HEK293 (cell line): ENCODE results near the gene SMCHD1.

Experiments used
- CTCF ChIA-PET: fragments of 350-600 bp; formaldehyde crosslinking; extraction: SDS; loops from one replicate; lab custom pipeline; 2021; ENCODE audit warnings: antibody characterized with exemption; lab: Yijun Ruan, JAX
- POLR2A ChIA-PET: fragments of 300-600 bp; formaldehyde crosslinking; extraction: SDS; loops from one replicate; lab custom pipeline; 2020; ENCODE audit warnings: antibody characterized with exemption, inconsistent platforms; lab: Yijun Ruan, JAX
- H3K27ac ChIP-seq: fragments of 200-500 bp; sonication (Bioruptor generic); 2 replicates; pipeline ENCODE4 v1.5.1; 2014; ENCODE audit warnings: low read depth, low read length, control low read depth, inconsistent platforms; ENCODE audit errors: extremely low read depth
- H3K36me3 ChIP-seq, 2 experiments: fragments of 200-500 bp in 1 of 2; sonication (Bioruptor generic) in 1 of 2; 1 replicate in 1 of 2; 2 replicates in 1 of 2; pipeline ENCODE4 v1.5.1; 2014 to 2017; ENCODE audit warnings: inconsistent platforms in 2 of 2, low read length in 2 of 2; ENCODE audit not compliant: control insufficient read depth in 2 of 2, insufficient read depth in 1 of 2
- H3K4me1 ChIP-seq: fragments of 200-500 bp; sonication (Bioruptor generic); 2 replicates; pipeline ENCODE4 v1.5.1; 2014; ENCODE audit warnings: mild to moderate bottlenecking, low read length, inconsistent platforms; ENCODE audit not compliant: control insufficient read depth, insufficient read depth
- H3K4me3 ChIP-seq: 2 replicates; pipeline ENCODE4 v1.5.1; 2011; ENCODE audit warnings: low read depth, mild to moderate bottlenecking, control low read depth, low read length, moderate library complexity
- H3K9me3 ChIP-seq: fragments of 200-500 bp; sonication (Bioruptor generic); 2 replicates; pipeline ENCODE4 v1.5.1; 2014; ENCODE audit warnings: low read depth, low read length, inconsistent platforms; ENCODE audit not compliant: control insufficient read depth, insufficient read depth
- MZF1 ChIP-seq: fragments of 450-650 bp; formaldehyde crosslinking; IDR thresholded peaks from 2 replicates; pipeline ENCODE4 v1.5.1; 2017; ENCODE audit warnings: missing biosample characterization, missing genetic modification characterization, borderline replicate concordance
- OSR2 ChIP-seq: fragments of 450-650 bp; formaldehyde crosslinking; IDR thresholded peaks from 2 replicates; pipeline ENCODE4 v1.5.1; 2016; ENCODE audit warnings: missing biosample characterization, missing genetic modification characterization
- PRDM1 ChIP-seq: fragments of 450-650 bp; formaldehyde crosslinking; IDR thresholded peaks from 2 replicates; pipeline ENCODE4; 2016; ENCODE audit warnings: missing biosample characterization, missing genetic modification characterization
- SALL2 ChIP-seq: fragments of 450-650 bp; formaldehyde crosslinking; IDR thresholded peaks from 2 replicates; pipeline ENCODE4 v1.5.0; 2017; ENCODE audit warnings: missing biosample characterization, mild to moderate bottlenecking, missing genetic modification characterization, borderline replicate concordance
- SETDB1 ChIP-seq: IDR thresholded peaks from one replicate; pipeline ENCODE4 v1.6.1; 2017; ENCODE audit warnings: mild to moderate bottlenecking, low read length, moderate library complexity, mixed read lengths; ENCODE audit not compliant: insufficient read length
- SP2 ChIP-seq: fragments of 450-650 bp; formaldehyde crosslinking; IDR thresholded peaks from 2 replicates; pipeline ENCODE4 v1.5.1; 2016; ENCODE audit warnings: missing biosample characterization, missing genetic modification characterization
- TCF7L2 ChIP-seq: IDR thresholded peaks from 2 replicates; pipeline ENCODE4 v1.6.1; 2011; ENCODE audit warnings: low read depth, mild to moderate bottlenecking, inconsistent platforms, low read length, moderate library complexity, borderline replicate concordance
- ZFP69B ChIP-seq: fragments of 450-650 bp; formaldehyde crosslinking; IDR thresholded peaks from 2 replicates; pipeline ENCODE4 v1.5.1; 2016; ENCODE audit warnings: missing biosample characterization, missing genetic modification characterization
- ZNF335 ChIP-seq: fragments of 450-650 bp; formaldehyde crosslinking; conservative IDR thresholded peaks from 2 replicates; pipeline ENCODE4 v1.5.1; 2016; ENCODE audit warnings: missing biosample characterization, missing genetic modification characterization
- ZNF366 ChIP-seq: fragments of 450-650 bp; formaldehyde crosslinking; conservative IDR thresholded peaks from 2 replicates; pipeline ENCODE4 v1.5.1; 2016; ENCODE audit warnings: missing biosample characterization, missing genetic modification characterization
- ZNF561 ChIP-seq: fragments of 450-650 bp; IDR thresholded peaks from 2 replicates; pipeline ENCODE4 v1.5.1; 2018; ENCODE audit warnings: missing biosample characterization, missing genetic modification characterization, borderline replicate concordance
- ZNF707 ChIP-seq: fragments of 450-650 bp; formaldehyde crosslinking; IDR thresholded peaks from 2 replicates; pipeline ENCODE4 v1.5.1; 2016; ENCODE audit warnings: missing biosample characterization, missing genetic modification characterization
- TF ChIP-seq, protein P1 (sequence below): fragments of 450-650 bp; IDR thresholded peaks from 2 replicates; pipeline ENCODE4 v1.5.1; 2018; ENCODE audit warnings: missing biosample characterization, missing genetic modification characterization
- TF ChIP-seq, protein P2 (sequence below): fragments of 450-650 bp; formaldehyde crosslinking; IDR thresholded peaks from 2 replicates; pipeline ENCODE4 v1.5.1; 2016; ENCODE audit warnings: missing biosample characterization, missing genetic modification characterization
- TF ChIP-seq, protein P3 (sequence below): fragments of 450-650 bp; formaldehyde crosslinking; IDR thresholded peaks from 2 replicates; pipeline ENCODE4 v1.5.1; 2017; ENCODE audit warnings: missing biosample characterization, missing genetic modification characterization

SMCHD1 gene

DNA sequence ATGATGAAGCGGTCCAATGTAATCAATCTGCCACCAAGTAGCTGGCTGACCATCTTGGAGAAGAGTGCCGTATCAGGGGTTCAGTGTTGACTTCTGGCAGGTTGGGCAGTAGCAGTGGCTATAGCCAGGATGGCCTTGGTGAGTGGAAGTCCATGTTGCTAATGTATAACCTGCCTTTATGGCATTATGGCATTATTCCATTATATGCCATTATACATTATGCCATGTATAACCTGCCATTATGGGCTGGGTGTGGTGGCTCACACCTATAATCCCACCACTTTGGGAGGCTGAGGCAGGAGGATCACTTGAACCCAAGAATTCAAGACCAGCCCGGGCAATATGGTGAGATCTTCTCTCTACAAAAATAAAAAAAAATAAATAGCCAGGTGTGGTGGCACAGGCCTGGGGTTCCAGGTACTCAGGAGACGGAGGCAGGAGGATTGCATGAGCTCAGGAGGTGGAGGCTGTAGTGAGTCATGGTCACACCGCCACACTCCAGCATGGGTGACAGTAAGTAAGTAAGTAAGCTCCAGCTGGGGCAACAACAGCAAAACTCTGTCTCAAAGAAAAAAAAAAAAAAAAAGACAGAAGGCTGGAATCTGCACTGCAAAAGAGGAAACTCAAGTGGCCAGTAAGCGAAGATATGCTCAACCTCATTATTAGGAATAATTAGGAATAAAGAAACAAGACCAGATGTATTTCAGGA, 166.8 kb downstream of the SMCHD1 start:
- Histone ChIP-seq H3K27ac (no peak overlapping the region), H3K4me1 (no peaks in the 10 kb centered on the region), H3K36me3 (no peaks in the 10 kb centered on the region)
- ChIA-PET CTCF (no interaction called here), POLR2A (no interaction called here)
- no peak for TF ChIP-seq ZNF335
- TF ChIP-seq, all 188 proteins: peak for 0
- Histone ChIP-seq H3K9me3 (no peaks in the 10 kb centered on the region), H3K4me3 (no peak overlapping the region)

DNA sequence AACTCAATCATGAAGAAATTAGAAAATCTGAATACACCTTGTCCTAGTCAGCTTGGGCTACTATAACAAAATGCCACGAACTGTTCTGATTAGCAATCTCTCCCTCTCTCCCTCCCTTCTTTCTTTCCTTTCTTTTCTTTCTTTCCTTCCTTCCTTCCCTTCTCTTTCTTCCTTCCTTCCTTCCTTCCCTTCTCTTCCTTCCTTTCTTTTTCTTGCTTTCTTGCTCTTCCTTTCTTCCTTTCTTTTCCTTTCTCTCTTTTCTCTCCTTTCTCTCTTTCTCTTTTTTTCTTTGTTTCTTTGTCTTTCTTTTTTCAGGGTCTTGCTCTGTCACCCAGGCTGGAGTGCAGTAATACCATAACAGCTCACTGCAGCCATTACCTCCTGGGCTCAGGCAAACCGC, 167.7 kb downstream of the SMCHD1 start:
- Histone ChIP-seq H3K27ac (no peak overlapping the region), H3K4me1 (no peaks in the 10 kb centered on the region), H3K4me3 (no peak overlapping the region), H3K36me3 (no peaks in the 10 kb centered on the region), H3K9me3 (no peaks in the 10 kb centered on the region)
- TF ChIP-seq ZNF561 (tag by site-specific recombination) (no peak), ZNF366 (peak; percentile 89), SP2 (tag by site-specific recombination) (no peak), OSR2 (no peak), SETDB1 (no peak), PRDM1 (peak; percentile 100)
- TF ChIP-seq, protein P1, sequence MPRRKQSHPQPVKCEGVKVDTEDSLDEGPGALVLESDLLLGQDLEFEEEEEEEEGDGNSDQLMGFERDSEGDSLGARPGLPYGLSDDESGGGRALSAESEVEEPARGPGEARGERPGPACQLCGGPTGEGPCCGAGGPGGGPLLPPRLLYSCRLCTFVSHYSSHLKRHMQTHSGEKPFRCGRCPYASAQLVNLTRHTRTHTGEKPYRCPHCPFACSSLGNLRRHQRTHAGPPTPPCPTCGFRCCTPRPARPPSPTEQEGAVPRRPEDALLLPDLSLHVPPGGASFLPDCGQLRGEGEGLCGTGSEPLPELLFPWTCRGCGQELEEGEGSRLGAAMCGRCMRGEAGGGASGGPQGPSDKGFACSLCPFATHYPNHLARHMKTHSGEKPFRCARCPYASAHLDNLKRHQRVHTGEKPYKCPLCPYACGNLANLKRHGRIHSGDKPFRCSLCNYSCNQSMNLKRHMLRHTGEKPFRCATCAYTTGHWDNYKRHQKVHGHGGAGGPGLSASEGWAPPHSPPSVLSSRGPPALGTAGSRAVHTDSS (tag by site-specific recombination) = no peak
- ChIA-PET POLR2A (no interaction called here), CTCF (no interaction called here)

DNA sequence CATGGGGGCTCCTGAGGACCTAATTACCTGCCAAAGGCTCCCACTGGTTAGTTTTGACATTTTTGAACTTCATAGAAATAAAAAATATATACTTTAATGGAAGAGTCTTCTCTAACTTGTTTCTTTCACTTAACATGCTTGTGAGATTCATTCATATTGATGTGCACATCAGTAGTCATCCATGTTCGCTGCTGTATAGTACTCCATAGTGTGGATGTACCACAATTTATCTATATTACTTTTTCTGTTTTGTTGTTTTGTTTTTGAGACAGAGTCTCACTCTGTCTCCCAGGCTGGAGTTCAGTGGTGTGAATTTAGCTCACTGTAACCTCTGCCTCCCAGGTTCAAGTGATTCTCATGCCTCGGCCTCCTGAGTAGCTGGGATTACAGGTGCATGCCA, 168.4 kb downstream of the SMCHD1 start:
- Histone ChIP-seq H3K4me3 (no peak overlapping the region), H3K36me3 (no peaks in the 10 kb centered on the region), H3K9me3 (no peaks in the 10 kb centered on the region), H3K27ac (no peak overlapping the region), H3K4me1 (no peaks in the 10 kb centered on the region)
- POLR2A ChIA-PET = no interaction called here
- CTCF ChIA-PET = no interaction called here
- TF ChIP-seq, protein P2, sequence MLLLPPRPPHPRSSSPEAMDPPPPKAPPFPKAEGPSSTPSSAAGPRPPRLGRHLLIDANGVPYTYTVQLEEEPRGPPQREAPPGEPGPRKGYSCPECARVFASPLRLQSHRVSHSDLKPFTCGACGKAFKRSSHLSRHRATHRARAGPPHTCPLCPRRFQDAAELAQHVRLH (tag by site-specific recombination) = 0 out of 2 replicates have a peak, but pooled peaks have one; percentile 53
- TF ChIP-seq ZFP69B (tag by site-specific recombination) (no peak), ZNF707 (tag by site-specific recombination) (no peak), SALL2 (no peak), MZF1 (tag by site-specific recombination) (no peak), TCF7L2 (no peak)
- TF ChIP-seq, protein P3, sequence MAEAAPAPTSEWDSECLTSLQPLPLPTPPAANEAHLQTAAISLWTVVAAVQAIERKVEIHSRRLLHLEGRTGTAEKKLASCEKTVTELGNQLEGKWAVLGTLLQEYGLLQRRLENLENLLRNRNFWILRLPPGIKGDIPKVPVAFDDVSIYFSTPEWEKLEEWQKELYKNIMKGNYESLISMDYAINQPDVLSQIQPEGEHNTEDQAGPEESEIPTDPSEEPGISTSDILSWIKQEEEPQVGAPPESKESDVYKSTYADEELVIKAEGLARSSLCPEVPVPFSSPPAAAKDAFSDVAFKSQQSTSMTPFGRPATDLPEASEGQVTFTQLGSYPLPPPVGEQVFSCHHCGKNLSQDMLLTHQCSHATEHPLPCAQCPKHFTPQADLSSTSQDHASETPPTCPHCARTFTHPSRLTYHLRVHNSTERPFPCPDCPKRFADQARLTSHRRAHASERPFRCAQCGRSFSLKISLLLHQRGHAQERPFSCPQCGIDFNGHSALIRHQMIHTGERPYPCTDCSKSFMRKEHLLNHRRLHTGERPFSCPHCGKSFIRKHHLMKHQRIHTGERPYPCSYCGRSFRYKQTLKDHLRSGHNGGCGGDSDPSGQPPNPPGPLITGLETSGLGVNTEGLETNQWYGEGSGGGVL (tag by site-specific recombination) = no peak
- TF ChIP-seq, protein P1 (tag by site-specific recombination) = no peak
